Ovary (tissue), 10 donors: ENCODE results near the gene EEIG1. TPM values are rescaled to one million over a fixed set of nuclear protein-coding genes. Genes with fewer than 3 reads are reported as not detected.

Source experiments
- DNase-seq, 5 donors: peaks; one replicate each; pipeline ENCODE4 v3.0.0-alpha.2; 2019 to 2020
- H3K27ac ChIP-seq, 2 donors: fragments of 200-600 bp; one replicate each; pipeline versions ENCODE4 v1.5.1 to v1.8.0; 2019 to 2022
- H3K27me3 ChIP-seq: fragments of 200-600 bp; one replicate; pipeline ENCODE4 v1.8.0; 2022
- H3K36me3 ChIP-seq: fragments of 200-600 bp; sonication (generic); one replicate; pipeline ENCODE4 v1.5.1; 2019
- H3K4me1 ChIP-seq: one replicate; pipeline ENCODE4 v1.8.1; 2013; ENCODE audit warnings: mild to moderate bottlenecking, moderate library complexity; ENCODE audit not compliant: insufficient read depth
- H3K4me3 ChIP-seq: fragments of 200-600 bp; sonication (generic); one replicate; pipeline ENCODE4 v1.5.1; 2017
- H3K9me3 ChIP-seq, 2 donors: fragments of 200-600 bp in 1 of 2; sonication (generic) in 1 of 2; one replicate each; pipeline versions ENCODE4 v1.5.1 to v1.8.1; 2013 to 2019; ENCODE audit warnings: mild to moderate bottlenecking in 1 of 2, moderate library complexity in 1 of 2
- EP300 ChIP-seq: sonication (generic); formaldehyde crosslinking; IDR thresholded peaks from one replicate; pipeline ENCODE4 v1.6.1; 2017; ENCODE audit warnings: antibody characterized with exemption
- POLR2A ChIP-seq: fragments of 450-650 bp; IDR thresholded peaks from one replicate; pipeline ENCODE4 v1.6.1; 2017; ENCODE audit warnings: antibody characterized with exemption, mild to moderate bottlenecking, moderate library complexity
- WGBS, 3 donors: extraction: QIAGEN DNeasy Blood & Tissue Kit in 1 of 3; methylation state at CpG; one replicate each; pipeline versions ENCODE4 v1.1.5 to v1.1.7; 2013 to 2017; 5-methylcytosine and 5-hydroxymethylcytosine counted together
- intact Hi-C, 4 donors: fragments of 100-400 bp; cut with DNase I; formaldehyde crosslinking; loops; one replicate each; pipeline versions ENCODE4 v1.11.0 to v1.15.1; 2022 to 2023
- long read RNA-seq, 3 donors: library from polyadenylated mRNA in 2 of 3; unstranded in 2 of 3; transcript quantifications; one replicate each; pipeline ENCODE4 v2.0.0 and lab custom pipeline, GENCODE V29; 2021 to 2026
- polyA plus RNA-seq, 2 donors: library from polyadenylated mRNA; stranded (reverse); fragments of 200-250 nt in 1 of 2; fragments of 350-450 nt in 1 of 2; fragmentation: Illumina TruSeq in 1 of 2; extraction: RNeasy Lipid Tissue Mini Kit (QIAGEN cat#74804) in 1 of 2; gene quantifications; one replicate each; pipeline ENCODE4 v1.2.3, GENCODE V29; 2013 to 2014
- total RNA-seq, 7 donors: library from RNA; depleted of rRNA in 2 of 7; stranded (reverse); fragments of >200 nt in 2 of 7; fragmentation: NEBNext Ultra II Directional in 3 of 7; extraction: Animal tissue kit (Norgen Biotek cat#: 25700) in 3 of 7; gene quantifications; one replicate each; pipeline versions ENCODE4 v1.1.0 to v1.2.4, GENCODE V29; 2016 to 2023
- TF ChIP-seq, protein P1 (sequence below), 3 donors: fragments of 450-650 bp in 2 of 3; fragments of 200-600 bp in 1 of 3; IDR thresholded peaks; one replicate each; pipeline versions ENCODE4 v1.5.1 to v1.8.0; 2016 to 2022; ENCODE audit warnings: antibody characterized with exemption in 3 of 3, mild to moderate bottlenecking in 1 of 3
- donor health status: DM: no; HTN: no; CAD: no; lungs with moderate emphysema.
- donor health status: DM: no; HTN: no; CAD: no.
- donor health status: Bipolar disorder and iron deficiency.
- donor health status: DM: yes; HTN: yes; CAD: no.
- donor health status: DM: no; HTN: no; CAD: no.
- donor health status: DM: yes; HTN: yes; CAD: no.

The EEIG1 gene
- total RNA-seq (100 to 1,000 TPM in 2 of 7 donors, 10 to 100 TPM in 4, 1 to 10 TPM in 1; 8.6 to 104 (median 76.0) TPM), polyA plus RNA-seq (10 to 100 TPM; 17.9 to 20.8 TPM)
- long read RNA-seq, donor 1, full-length matches to known transcripts: 2 of 140 reads
- long read RNA-seq, donor 1, partial matches to known transcripts: 4 of 140 reads
- long read RNA-seq, donor 1, other reads (novel, unspliced or antisense): 134 of 140 reads
- long read RNA-seq, donor 2, full-length matches to known transcripts: 7 of 7 reads
- long read RNA-seq, donor 2, partial matches to known transcripts: 0 of 7 reads
- long read RNA-seq, donor 2, other reads (novel, unspliced or antisense): 0 of 7 reads
- long read RNA-seq, donor 3, full-length matches to known transcripts: 20 of 123 reads
- long read RNA-seq, donor 3, partial matches to known transcripts: 12 of 123 reads
- long read RNA-seq, donor 3, other reads (novel, unspliced or antisense): 91 of 123 reads

DNA sequence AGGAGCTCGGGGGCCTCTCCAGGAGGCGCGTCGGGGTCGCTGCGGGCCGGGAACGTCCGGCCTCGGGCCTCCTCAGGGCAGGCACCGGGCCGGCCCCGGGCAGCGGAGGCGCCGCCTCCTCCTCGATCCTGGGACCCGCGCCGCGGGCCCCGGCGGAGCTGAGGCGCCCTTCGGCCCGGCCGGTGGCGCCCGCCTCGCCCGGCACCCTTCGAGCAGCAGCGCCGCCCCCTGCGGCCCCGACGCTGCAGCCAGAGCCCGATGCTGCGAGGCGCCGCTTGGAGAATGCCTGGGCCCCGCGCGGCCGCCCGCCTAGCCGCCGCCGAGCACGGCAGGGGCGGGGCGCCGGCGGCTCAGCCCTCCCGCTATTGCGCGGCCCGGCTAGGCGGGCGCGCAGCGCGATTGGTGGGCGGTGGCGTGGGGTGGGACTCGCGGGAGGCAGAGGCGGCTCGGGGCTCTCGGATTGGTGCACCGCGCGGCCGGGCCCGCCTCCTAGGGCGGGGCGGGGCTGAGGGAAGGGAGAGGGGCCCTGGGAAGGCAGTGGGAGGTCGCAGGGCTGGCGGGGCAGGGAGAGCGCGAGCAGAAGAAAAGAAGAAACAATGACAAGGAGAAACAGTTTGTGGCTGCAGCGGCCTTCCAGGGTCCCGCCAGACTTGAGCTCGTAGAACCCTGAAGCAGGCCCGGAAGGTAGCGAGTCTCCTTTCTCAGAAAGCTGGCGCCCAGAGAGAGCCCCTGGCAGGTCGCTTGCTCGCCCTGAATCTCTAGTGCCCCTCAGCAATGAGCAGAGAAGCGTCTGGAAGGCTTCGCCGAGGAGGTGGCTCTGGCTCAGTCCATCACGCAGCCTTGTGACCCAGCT, at the start of gene EEIG1:
Gene EEIG1 (minus strand): TSS at position 284 of the 853 bp plus-strand sequence. CDS start 852 bp downstream, outside the sequence.
- H3K4me1 ChIP-seq: peaks cover 21% of the 10 kb centered on the region
- TF ChIP-seq EP300 (no peak), POLR2A (peak; percentile 70)
- TF ChIP-seq, protein P1, sequence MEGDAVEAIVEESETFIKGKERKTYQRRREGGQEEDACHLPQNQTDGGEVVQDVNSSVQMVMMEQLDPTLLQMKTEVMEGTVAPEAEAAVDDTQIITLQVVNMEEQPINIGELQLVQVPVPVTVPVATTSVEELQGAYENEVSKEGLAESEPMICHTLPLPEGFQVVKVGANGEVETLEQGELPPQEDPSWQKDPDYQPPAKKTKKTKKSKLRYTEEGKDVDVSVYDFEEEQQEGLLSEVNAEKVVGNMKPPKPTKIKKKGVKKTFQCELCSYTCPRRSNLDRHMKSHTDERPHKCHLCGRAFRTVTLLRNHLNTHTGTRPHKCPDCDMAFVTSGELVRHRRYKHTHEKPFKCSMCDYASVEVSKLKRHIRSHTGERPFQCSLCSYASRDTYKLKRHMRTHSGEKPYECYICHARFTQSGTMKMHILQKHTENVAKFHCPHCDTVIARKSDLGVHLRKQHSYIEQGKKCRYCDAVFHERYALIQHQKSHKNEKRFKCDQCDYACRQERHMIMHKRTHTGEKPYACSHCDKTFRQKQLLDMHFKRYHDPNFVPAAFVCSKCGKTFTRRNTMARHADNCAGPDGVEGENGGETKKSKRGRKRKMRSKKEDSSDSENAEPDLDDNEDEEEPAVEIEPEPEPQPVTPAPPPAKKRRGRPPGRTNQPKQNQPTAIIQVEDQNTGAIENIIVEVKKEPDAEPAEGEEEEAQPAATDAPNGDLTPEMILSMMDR (IDR thresholded peaks at IDR 0.05): peak in 1 of 3 donors; percentile 36
- WGBS, 3 donors: 0 to 1% (median 1%) methylated on average over 71 to 93 of the region's 93 CpGs

DNA sequence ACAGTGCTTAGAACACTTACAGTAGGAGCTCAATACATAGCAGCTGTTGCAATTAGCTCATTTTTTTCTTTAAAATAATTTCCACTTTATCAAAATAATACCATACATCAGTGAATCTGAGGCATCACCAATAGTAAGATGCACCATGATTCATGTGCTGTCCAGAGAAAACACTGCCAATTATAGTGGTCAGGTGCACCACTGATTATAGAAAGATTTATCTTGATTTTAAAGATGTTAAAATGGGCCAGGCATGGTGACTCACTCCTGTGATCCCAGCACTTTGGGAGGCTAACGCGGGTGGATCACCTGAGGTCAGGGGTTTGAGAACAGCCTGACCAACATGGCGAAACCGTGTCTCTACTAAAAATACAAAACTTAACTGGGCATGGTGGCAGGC, 46.9 kb upstream of the EEIG1 start:
- no peaks in the 10 kb centered on the region for H3K27me3 ChIP-seq
- no peaks in the 10 kb centered on the region for H3K4me1 ChIP-seq
- WGBS, 3 donors: 76 to 90% (median 82%) methylated on average over 4 of the region's 4 CpGs
- no peak for DNase-seq
- H3K9me3 ChIP-seq: no peaks in the 10 kb centered on the region
- no peak overlapping the region for H3K27ac ChIP-seq
- TF ChIP-seq EP300 (no peak), POLR2A (no peak)
- TF ChIP-seq, protein P1 (IDR thresholded peaks at IDR 0.05): no peak
- no peaks in the 10 kb centered on the region for H3K36me3 ChIP-seq
- intact Hi-C loops: no loop called here
- no peak overlapping the region for H3K4me3 ChIP-seq

More for the DNA sequence above, at the start of gene EEIG1:
- Histone ChIP-seq H3K4me3 (peak within 1 kb of the TSS; percentile 89), H3K27me3 (no peaks in the 10 kb centered on the region), H3K27ac (peak within 1 kb of the TSS; percentile 60 to 74), H3K9me3 (no peaks in the 10 kb centered on the region), H3K36me3 (no peaks in the 10 kb centered on the region)
- intact Hi-C loops: no loop called here
- DNase-seq: peak; percentile 95 to 97 (median 96)

DNA sequence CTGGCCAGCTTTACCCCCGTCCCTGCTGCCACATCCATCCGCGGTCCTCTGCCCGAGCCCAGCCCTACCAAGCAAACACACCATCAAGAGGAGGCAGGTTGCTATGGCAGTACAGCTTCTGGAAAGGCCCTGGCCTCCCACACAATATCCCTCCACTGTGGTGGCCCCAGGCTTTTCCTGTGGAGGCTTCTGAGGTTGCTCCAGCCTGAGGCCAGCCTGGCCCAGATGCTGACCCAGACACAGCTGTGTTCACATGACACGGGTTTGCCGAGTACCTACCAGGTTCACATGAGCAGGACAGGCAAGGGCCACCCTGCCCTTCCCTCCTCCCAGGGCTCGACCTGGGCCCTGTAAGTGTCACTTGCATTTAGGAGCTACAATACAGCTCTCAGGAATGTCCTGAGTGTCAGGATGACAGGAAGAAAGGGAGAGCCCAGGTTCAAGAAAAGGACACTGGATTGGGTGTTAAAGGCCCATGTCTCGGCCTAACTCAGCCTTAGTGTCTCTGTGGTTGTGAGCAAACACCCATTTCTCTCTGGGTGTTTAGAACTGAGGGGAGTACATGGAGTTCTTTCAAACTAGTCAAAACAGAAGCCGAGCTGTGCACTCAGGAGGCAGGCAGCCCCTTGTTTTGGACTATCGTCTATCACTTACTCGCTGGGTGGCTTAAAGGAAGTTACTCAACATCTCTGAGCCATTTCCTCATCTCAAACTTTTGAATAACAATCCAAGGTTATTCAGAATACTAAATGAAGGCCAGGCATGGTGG, 46.2 kb upstream of the EEIG1 start:
- WGBS, 3 donors: 37 to 56% (median 39%) methylated on average over 11 of the region's 11 CpGs
- Histone ChIP-seq H3K27me3 (no peaks in the 10 kb centered on the region), H3K36me3 (no peaks in the 10 kb centered on the region), H3K27ac (no peak overlapping the region), H3K9me3 (no peaks in the 10 kb centered on the region), H3K4me1 (no peaks in the 10 kb centered on the region), H3K4me3 (no peak overlapping the region)
- DNase-seq: no peak
- TF ChIP-seq, protein P1 (IDR thresholded peaks at IDR 0.05): no peak
- TF ChIP-seq EP300 (no peak), POLR2A (no peak)
- intact Hi-C loops: no loop called here

DNA sequence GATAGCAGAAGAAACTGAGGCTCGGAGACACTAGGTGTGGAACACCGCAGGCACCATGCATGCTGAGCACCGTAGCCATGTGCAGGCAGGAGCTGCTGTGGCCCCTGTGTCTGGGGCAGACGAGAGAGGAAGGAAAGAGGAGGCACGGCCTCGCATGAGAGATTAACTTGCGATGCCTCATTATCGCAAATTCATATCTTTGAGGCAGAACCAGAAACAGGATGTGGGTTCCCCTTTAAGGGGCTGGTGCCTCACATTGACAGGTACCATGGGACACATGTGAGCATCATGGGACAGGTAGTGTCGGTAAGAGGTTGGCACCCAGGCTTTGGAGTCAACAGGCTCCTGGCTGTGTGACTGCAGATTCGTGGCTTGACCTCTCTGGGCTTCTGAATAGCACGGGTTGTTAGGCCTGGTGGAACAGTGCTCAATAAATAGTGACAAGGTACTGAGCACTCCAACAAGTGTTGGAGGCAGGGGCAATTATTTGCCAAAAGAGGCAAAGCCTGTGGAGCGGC, 45.5 kb upstream of the EEIG1 start:
- intact Hi-C loops: no loop called here
- Histone ChIP-seq H3K27me3 (no peaks in the 10 kb centered on the region), H3K36me3 (no peaks in the 10 kb centered on the region), H3K4me3 (no peak overlapping the region), H3K9me3 (no peaks in the 10 kb centered on the region), H3K27ac (no peak overlapping the region), H3K4me1 (no peaks in the 10 kb centered on the region)
- WGBS, 3 donors: 86 to 94% (median 88%) methylated on average over 12 of the region's 12 CpGs
- TF ChIP-seq, protein P1 (IDR thresholded peaks at IDR 0.05): no peak
- TF ChIP-seq EP300 (no peak), POLR2A (no peak)
- DNase-seq: no peak
